Parathyroid adenoma (tissue), 2 donors: ENCODE measurements around the gene RHBG.

Source experiments
- H2AFZ ChIP-seq: fragments of 300-600 bp; sonication (generic); one replicate; pipeline ENCODE4 v1.7.0; 2017; ENCODE audit warnings: antibody characterized with exemption, mild to moderate bottlenecking
- H3K27ac ChIP-seq: fragments of 300-600 bp; sonication (generic); one replicate; pipeline ENCODE4 v1.7.0; 2017
- H3K27me3 ChIP-seq: fragments of 300-600 bp; sonication (generic); one replicate; pipeline ENCODE4 v1.7.0; 2017; ENCODE audit warnings: low read length; ENCODE audit not compliant: control insufficient read depth, insufficient read depth
- H3K36me3 ChIP-seq: fragments of 300-600 bp; sonication (generic); one replicate; pipeline ENCODE4 v1.7.0; 2017; ENCODE audit warnings: low read length; ENCODE audit not compliant: control insufficient read depth, insufficient read depth
- H3K4me1 ChIP-seq: fragments of 300-600 bp; sonication (generic); one replicate; pipeline ENCODE4 v1.7.0; 2017; ENCODE audit warnings: control low read depth
- H3K4me2 ChIP-seq: fragments of 300-600 bp; sonication (generic); one replicate; pipeline ENCODE4 v1.7.0; 2017; ENCODE audit warnings: low read length
- H3K4me3 ChIP-seq: fragments of 300-600 bp; sonication (generic); one replicate; pipeline ENCODE4 v1.7.0; 2017; ENCODE audit warnings: low read depth, low read length
- H3K79me2 ChIP-seq: fragments of 300-600 bp; sonication (generic); one replicate; pipeline ENCODE4 v1.7.0; 2017; ENCODE audit warnings: control low read depth
- H3K9ac ChIP-seq: fragments of 300-600 bp; sonication (generic); one replicate; pipeline ENCODE4 v1.7.0; 2017; ENCODE audit warnings: mild to moderate bottlenecking
- H3K9me3 ChIP-seq: fragments of 300-600 bp; sonication (generic); one replicate; pipeline ENCODE4 v1.7.0; 2017; ENCODE audit warnings: low read length; ENCODE audit not compliant: control insufficient read depth
- TF ChIP-seq, protein P1 (sequence below): fragments of 300-600 bp; sonication (generic); IDR thresholded peaks from one replicate; pipeline ENCODE4 v1.7.0; 2017; ENCODE audit warnings: antibody characterized with exemption, mild to moderate bottlenecking
- donor health status: primary hyperparathyroidism.

Gene RHBG

DNA sequence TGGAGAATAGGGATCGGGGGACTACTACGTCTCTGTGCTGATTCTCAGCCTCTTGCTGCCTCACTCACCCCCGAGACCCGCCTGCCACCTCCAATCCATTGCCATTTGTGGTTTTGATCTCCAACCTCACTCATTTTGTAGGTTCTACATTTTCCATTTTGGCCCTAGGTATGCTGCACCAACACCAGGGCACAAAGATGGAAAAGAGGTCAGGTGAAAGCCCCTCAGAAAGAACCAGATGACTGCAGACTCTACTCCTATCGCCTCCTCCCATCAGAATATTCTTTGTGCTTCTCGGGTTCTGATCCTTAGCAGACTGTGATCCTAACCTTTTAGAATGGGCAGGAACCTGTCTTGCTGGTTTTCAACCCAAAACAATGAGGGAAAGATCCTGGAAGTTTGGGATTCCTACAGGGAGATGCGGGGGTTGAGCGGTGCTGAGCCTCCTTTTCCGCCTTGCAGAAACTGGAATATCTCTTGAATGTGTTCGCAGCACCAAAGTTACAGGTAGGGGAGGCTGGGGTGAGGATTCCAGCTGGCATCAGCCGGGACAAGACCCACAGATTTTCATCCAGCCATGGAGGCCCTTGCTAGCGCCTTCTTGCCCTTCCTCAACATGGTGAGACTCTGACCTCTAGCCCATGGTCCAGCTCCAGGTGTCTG, 53.1 kb downstream of the RHBG start:
- peaks cover 7% of the 10 kb centered on the region for H3K27me3 ChIP-seq
- H3K4me2 ChIP-seq = peak overlapping the region; percentile 60
- no peak overlapping the region for H3K27ac ChIP-seq
- H2AFZ ChIP-seq = peak overlapping the region; percentile 33
- no peaks in the 10 kb centered on the region for H3K79me2 ChIP-seq
- peaks cover 4% of the 10 kb centered on the region for H3K4me1 ChIP-seq
- TF ChIP-seq, protein P1, sequence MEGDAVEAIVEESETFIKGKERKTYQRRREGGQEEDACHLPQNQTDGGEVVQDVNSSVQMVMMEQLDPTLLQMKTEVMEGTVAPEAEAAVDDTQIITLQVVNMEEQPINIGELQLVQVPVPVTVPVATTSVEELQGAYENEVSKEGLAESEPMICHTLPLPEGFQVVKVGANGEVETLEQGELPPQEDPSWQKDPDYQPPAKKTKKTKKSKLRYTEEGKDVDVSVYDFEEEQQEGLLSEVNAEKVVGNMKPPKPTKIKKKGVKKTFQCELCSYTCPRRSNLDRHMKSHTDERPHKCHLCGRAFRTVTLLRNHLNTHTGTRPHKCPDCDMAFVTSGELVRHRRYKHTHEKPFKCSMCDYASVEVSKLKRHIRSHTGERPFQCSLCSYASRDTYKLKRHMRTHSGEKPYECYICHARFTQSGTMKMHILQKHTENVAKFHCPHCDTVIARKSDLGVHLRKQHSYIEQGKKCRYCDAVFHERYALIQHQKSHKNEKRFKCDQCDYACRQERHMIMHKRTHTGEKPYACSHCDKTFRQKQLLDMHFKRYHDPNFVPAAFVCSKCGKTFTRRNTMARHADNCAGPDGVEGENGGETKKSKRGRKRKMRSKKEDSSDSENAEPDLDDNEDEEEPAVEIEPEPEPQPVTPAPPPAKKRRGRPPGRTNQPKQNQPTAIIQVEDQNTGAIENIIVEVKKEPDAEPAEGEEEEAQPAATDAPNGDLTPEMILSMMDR = no peak
- H3K9ac ChIP-seq = no peak overlapping the region
- no peaks in the 10 kb centered on the region for H3K9me3 ChIP-seq
- no peak overlapping the region for H3K4me3 ChIP-seq
- H3K36me3 ChIP-seq = no peaks in the 10 kb centered on the region

DNA sequence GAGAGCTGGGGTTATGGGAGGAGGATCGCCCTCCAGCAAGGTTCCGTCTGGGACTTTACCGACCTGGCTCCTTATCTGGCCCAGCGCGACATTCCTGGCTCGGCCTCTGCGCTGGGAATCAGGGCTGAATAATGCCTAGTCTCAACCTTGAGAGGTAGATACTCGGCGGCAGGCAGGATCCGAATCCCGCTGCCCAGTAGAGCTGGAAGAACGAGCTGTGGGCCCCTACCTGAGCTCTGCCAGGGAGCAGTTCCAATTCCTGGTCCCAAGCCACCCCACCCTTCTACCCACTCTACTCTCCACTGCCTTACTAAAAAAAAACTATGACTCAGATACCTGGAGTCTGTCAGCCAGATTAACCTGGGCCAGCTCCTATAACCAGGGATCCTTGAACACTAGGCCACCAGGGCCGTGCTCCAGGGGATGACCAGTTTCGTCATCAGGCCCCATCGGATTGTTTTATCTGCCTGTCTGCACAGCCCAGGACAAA, 53.6 kb downstream of the RHBG start:
- peaks cover 7% of the 10 kb centered on the region for H3K27me3 ChIP-seq
- TF ChIP-seq, protein P1 = no peak
- no peak overlapping the region for H3K4me2 ChIP-seq
- H3K9me3 ChIP-seq = no peaks in the 10 kb centered on the region
- H3K4me3 ChIP-seq = no peak overlapping the region
- no peak overlapping the region for H3K9ac ChIP-seq
- H3K79me2 ChIP-seq = no peaks in the 10 kb centered on the region
- peaks cover 2% of the 10 kb centered on the region for H3K4me1 ChIP-seq
- no peak overlapping the region for H2AFZ ChIP-seq
- no peak overlapping the region for H3K27ac ChIP-seq
- H3K36me3 ChIP-seq = no peaks in the 10 kb centered on the region

DNA sequence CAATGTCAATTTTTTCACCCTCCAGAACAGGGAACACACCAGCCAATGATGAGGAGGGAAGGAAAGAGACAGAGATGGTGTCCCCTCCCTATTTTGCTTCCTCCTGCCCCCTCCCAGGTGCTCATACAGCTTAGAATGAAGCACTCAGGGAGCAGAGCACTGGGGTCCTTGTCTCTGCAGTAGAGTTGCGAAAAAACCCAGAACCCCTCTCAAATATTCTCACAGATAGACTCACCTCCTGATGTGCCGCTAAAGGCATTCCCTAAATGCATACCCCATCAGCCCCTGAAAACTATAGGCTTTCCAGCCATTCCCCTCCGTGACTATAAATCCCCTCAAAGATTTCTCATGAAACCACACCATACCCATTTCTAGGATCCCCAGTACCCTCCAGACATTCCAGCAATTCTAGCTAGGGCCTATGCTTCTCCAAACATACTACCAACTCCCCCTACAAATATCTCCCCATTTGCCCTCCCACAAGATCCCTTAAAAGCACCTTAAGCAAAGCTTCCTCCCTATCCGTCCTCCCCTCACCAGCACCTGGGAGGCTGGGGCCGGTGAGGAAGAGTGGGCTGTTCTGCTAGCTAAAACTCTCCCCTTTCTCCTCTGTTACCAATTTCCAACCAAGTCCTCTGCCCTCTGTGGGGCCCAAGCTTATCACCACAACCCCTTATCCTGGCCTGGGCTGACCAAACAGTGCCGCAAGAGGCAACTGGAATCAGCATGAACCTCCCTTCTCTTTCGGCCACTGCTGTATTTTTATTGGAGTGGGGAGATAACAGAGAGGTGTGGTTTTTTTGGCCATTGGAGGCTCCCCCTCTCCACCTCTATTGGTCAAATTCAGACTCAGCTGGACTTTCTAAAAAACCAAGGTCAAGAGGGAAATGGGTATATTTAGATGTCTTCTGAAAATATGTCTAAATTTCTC, 54.7 kb downstream of the RHBG start:
- H3K36me3 ChIP-seq = no peaks in the 10 kb centered on the region
- no peak overlapping the region for H3K9ac ChIP-seq
- peaks cover 7% of the 10 kb centered on the region for H3K27me3 ChIP-seq
- H3K27ac ChIP-seq = no peak overlapping the region
- no peaks in the 10 kb centered on the region for H3K79me2 ChIP-seq
- H3K4me1 ChIP-seq = peaks cover 2% of the 10 kb centered on the region
- H3K4me2 ChIP-seq = no peak overlapping the region
- H3K4me3 ChIP-seq = no peak overlapping the region
- TF ChIP-seq, protein P1 = no peak
- H2AFZ ChIP-seq = no peak overlapping the region
- no peaks in the 10 kb centered on the region for H3K9me3 ChIP-seq

GRCh38 chr1:156424806-156425432, 55.9 kb downstream of the RHBG start:
- Histone ChIP-seq H2AFZ (no peak overlapping the region), H3K4me2 (no peak overlapping the region), H3K27ac (no peak overlapping the region), H3K79me2 (no peaks in the 10 kb centered on the region), H3K27me3 (peaks cover 7% of the 10 kb centered on the region), H3K9me3 (no peaks in the 10 kb centered on the region), H3K4me3 (no peak overlapping the region), H3K36me3 (no peaks in the 10 kb centered on the region), H3K4me1 (peaks cover 2% of the 10 kb centered on the region), H3K9ac (no peak overlapping the region)
- TF ChIP-seq, protein P1 = no peak
